ENCODE measurements around the gene NFIC.

- TF ChIP-seq MTA2 (IDR thresholded peaks at IDR 0.05; ENCODE audit: low read depth) (no peak), EZH2 (IDR thresholded peaks at IDR 0.05; ENCODE audit: borderline replicate concordance, control insufficient read depth, low read depth, low read length) (no peak), EP300 (IDR thresholded peaks at IDR 0.05; ENCODE audit: borderline replicate concordance in 1 of 2, control insufficient read depth in 1 of 2, low read depth in 2 of 2, low read length in 2 of 2) (no peak), NR2C2 (IDR thresholded peaks at IDR 0.05; ENCODE audit: borderline replicate concordance, control insufficient read depth, insufficient read length, low read depth) (no peak), ESRRA (IDR thresholded peaks at IDR 0.05; ENCODE audit: low read length) (no peak), MAX (IDR thresholded peaks at IDR 0.05; ENCODE audit: low read depth, low read length) (no peak)
- TF ChIP-seq, protein P1, sequence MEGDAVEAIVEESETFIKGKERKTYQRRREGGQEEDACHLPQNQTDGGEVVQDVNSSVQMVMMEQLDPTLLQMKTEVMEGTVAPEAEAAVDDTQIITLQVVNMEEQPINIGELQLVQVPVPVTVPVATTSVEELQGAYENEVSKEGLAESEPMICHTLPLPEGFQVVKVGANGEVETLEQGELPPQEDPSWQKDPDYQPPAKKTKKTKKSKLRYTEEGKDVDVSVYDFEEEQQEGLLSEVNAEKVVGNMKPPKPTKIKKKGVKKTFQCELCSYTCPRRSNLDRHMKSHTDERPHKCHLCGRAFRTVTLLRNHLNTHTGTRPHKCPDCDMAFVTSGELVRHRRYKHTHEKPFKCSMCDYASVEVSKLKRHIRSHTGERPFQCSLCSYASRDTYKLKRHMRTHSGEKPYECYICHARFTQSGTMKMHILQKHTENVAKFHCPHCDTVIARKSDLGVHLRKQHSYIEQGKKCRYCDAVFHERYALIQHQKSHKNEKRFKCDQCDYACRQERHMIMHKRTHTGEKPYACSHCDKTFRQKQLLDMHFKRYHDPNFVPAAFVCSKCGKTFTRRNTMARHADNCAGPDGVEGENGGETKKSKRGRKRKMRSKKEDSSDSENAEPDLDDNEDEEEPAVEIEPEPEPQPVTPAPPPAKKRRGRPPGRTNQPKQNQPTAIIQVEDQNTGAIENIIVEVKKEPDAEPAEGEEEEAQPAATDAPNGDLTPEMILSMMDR (IDR thresholded peaks at IDR 0.05 in 2 of 3, conservative IDR thresholded peaks at IDR 0.05 in 1 of 3; ENCODE audit: control insufficient read depth in 2 of 3, extremely low read depth in 1 of 3, insufficient read depth in 1 of 3, low read depth in 3 of 3, low read length in 3 of 3), result no peak
Measured at GRCh38 chr19:3345850-3346460, 20.4 kb upstream of the NFIC start.
